ENCODE data around the gene TBC1D14. TPM values are rescaled to one million over a fixed set of nuclear protein-coding genes. Genes with fewer than 3 reads are reported as not detected.

TBC1D14 gene
- total RNA-seq, 2 donors from 2014 or later, result 46.7 to 49.9 TPM

DNA sequence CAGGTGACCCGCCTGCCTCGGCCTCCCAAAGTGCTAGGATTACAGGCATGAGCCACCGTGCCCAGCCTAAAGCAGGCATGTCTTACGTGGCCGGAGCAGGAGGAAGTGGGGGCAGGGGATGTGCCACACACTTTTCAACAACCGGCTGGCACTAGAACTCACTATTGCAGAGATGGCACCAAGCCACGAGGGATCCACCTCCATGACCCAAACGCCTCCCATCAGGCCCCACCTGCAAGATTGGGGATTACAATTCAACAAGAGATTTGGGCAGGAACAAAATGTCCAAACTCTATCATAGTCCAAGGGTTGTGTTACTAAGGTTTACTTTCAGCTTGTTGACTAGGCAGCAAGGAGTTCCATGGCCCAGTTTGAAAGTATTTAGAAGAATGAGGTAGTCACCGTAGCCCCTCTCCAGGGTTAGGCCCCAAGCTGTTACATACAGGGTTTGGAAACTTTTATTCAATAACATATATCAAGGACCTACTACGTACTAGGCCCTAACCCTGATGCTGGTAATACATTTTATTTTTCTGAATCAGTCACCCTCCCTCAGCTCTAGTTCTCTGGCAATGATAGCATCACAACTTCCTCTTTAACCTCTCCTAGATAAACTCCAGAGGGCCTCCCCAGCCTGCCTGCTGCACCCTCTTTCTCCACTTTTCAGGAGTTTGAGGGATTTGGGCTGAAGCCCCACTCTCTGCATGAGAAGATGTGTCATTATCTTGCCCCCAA is 18.0 kb upstream of the TBC1D14 start:
- no peak for TF ChIP-seq CTCF (IDR thresholded peaks at IDR 0.05)
- ATAC-seq (ENCODE audit: insufficient number of reproducible peaks, low FRiP score, low read depth), result no peak
- peak overlapping the region in 1 of 2 donors; percentile 4 for H3K27ac ChIP-seq
- DNase-seq (ENCODE audit: low spot score), result no peak
- H3K4me1 ChIP-seq (ENCODE audit: control insufficient read depth in 1 of 2, low read depth in 2 of 2), result peaks cover 2 to 5% of the 10 kb centered on the region in 2 donors
- H3K9me3 ChIP-seq, result no peaks in the 10 kb centered on the region
- H3K4me3 ChIP-seq, result peak overlapping the region; percentile 5
- no peaks in the 10 kb centered on the region for H3K36me3 ChIP-seq
- H3K27me3 ChIP-seq (replicated peaks; ENCODE audit: insufficient read depth), result no peaks in the 10 kb centered on the region

DNA sequence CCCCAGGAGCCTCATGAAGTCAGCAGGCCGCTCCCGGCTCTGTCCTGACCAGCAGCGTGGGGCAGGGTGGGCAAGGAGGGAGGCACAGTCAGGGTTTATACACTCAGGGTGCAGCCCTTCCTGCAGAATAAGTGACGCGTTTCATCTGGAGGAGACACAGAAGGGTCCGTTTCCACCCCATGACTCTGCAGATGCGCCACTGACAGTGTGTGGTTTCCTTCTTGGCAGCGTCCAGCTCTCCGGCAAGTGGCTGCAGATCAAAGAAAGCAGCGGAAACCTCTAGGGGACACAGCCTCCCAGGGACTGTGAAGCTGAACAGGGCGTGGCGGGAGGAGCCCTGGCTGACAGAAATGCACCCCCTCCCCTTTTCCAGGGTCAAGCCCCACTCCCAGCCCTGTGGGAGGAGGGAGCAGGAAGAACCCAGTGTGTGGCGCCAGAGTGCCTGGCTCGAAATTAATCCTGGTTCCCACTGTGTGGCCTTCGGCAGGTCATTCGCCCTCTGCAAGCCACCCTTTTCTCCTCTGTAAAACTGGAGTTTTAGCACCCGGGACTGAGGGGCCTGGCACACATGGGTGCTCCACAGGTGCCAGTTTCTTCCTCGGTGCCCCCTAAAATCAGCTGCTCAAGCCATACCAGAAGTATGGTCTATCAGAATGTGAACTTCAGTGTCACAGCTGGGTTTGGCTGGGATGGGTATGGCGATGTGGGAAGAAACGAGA is 17.3 kb upstream of the TBC1D14 start:
- H3K27me3 ChIP-seq (replicated peaks; ENCODE audit: insufficient read depth), result no peaks in the 10 kb centered on the region
- no peaks in the 10 kb centered on the region for H3K36me3 ChIP-seq
- no peak for DNase-seq (ENCODE audit: low spot score)
- peak overlapping the region in 1 of 2 donors; percentile 4 for H3K27ac ChIP-seq
- H3K9me3 ChIP-seq, result no peaks in the 10 kb centered on the region
- H3K4me3 ChIP-seq, result peak overlapping the region; percentile 5
- no peak for TF ChIP-seq CTCF (IDR thresholded peaks at IDR 0.05)
- H3K4me1 ChIP-seq (ENCODE audit: control insufficient read depth in 1 of 2, low read depth in 2 of 2), result no peaks in the 10 kb centered on the region
- ATAC-seq (ENCODE audit: insufficient number of reproducible peaks, low FRiP score, low read depth), result no peak

GRCh38 chr4:6892909-6893202 is 16.8 kb upstream of the TBC1D14 start:
- Histone ChIP-seq H3K27me3 (replicated peaks; ENCODE audit: insufficient read depth) (no peaks in the 10 kb centered on the region), H3K4me1 (ENCODE audit: control insufficient read depth in 1 of 2, low read depth in 2 of 2) (no peaks in the 10 kb centered on the region), H3K9me3 (no peaks in the 10 kb centered on the region), H3K36me3 (no peaks in the 10 kb centered on the region), H3K27ac (no peak overlapping the region), H3K4me3 (no peak overlapping the region)
- ATAC-seq (ENCODE audit: insufficient number of reproducible peaks, low FRiP score, low read depth), result no peak
- no peak for DNase-seq (ENCODE audit: low spot score)
- TF ChIP-seq CTCF (IDR thresholded peaks at IDR 0.05), result no peak

- ATAC-seq (ENCODE audit: insufficient number of reproducible peaks, low FRiP score, low read depth) (no peak), DNase-seq (ENCODE audit: low spot score) (no peak)
- no peaks in the 10 kb centered on the region for H3K27me3 ChIP-seq (replicated peaks; ENCODE audit: insufficient read depth)
- no peaks in the 10 kb centered on the region for H3K9me3 ChIP-seq
- TF ChIP-seq CTCF (IDR thresholded peaks at IDR 0.05), result no peak
- H3K36me3 ChIP-seq, result no peaks in the 10 kb centered on the region
- H3K4me1 ChIP-seq (ENCODE audit: control insufficient read depth in 1 of 2, low read depth in 2 of 2), result no peaks in the 10 kb centered on the region
- no peak overlapping the region for H3K27ac ChIP-seq
- H3K4me3 ChIP-seq, result no peak overlapping the region
Observed at GRCh38 chr4:6893449-6894085, 16.1 kb upstream of the TBC1D14 start.

DNA sequence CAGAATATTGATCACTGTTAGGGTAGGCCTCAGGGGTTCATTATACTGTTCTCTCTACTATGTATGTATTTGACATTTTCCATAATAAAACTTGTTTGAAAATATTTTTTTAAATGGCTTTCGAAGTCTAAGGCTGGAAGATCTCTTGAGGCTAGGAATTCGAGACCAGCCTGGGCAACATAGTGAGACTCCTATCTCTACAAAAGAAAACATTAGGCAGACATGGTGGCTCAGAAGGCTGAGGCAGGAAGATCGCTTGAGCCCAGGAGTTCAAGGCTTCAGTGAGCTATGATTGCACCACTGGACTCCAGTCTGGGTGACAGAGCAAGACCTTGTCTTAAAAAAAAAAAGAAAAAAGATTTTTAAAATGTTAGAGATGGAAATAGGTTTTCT is 15.5 kb upstream of the TBC1D14 start:
- no peak overlapping the region for H3K27ac ChIP-seq
- H3K27me3 ChIP-seq (replicated peaks; ENCODE audit: insufficient read depth), result no peaks in the 10 kb centered on the region
- H3K9me3 ChIP-seq, result no peaks in the 10 kb centered on the region
- no peak for DNase-seq (ENCODE audit: low spot score)
- no peaks in the 10 kb centered on the region for H3K4me1 ChIP-seq (ENCODE audit: control insufficient read depth in 1 of 2, low read depth in 2 of 2)
- TF ChIP-seq CTCF (IDR thresholded peaks at IDR 0.05), result no peak
- no peak for ATAC-seq (ENCODE audit: insufficient number of reproducible peaks, low FRiP score, low read depth)
- no peaks in the 10 kb centered on the region for H3K36me3 ChIP-seq
- H3K4me3 ChIP-seq, result no peak overlapping the region
